PFSK-1 (cell line): Measurements from ENCODE around the gene CEP89.

Experiments
- POLR2AphosphoS5 ChIP-seq: IDR thresholded peaks from 2 replicates; pipeline ENCODE4 v1.6.1; 2012; ENCODE audit warnings: low read depth, mild to moderate bottlenecking, control low read depth, low read length, moderate library complexity
- SIN3A ChIP-seq: IDR thresholded peaks from 2 replicates; pipeline ENCODE4 v1.6.1; 2012; ENCODE audit warnings: mild to moderate bottlenecking, low read length, moderate library complexity, borderline replicate concordance; ENCODE audit not compliant: insufficient read depth
- TAF1 ChIP-seq: IDR thresholded peaks from 2 replicates; pipeline ENCODE4 v1.6.1; 2012; ENCODE audit warnings: low read length, control low read depth, borderline replicate concordance; ENCODE audit not compliant: insufficient read depth
- TF ChIP-seq, protein P1 (sequence below), 2 experiments: IDR thresholded peaks; 2 replicates each; pipeline versions ENCODE4 v1.6.1 to v1.8.0; 2011 to 2012; ENCODE audit warnings: low read depth in 2 of 2, low read length in 2 of 2, control low read depth in 1 of 2, inconsistent platforms in 1 of 2, mild to moderate bottlenecking in 1 of 2, moderate library complexity in 1 of 2; ENCODE audit not compliant: insufficient read depth in 1 of 2

- no peak for TF ChIP-seq SIN3A
- no peak for TF ChIP-seq TAF1
- no peak for TF ChIP-seq POLR2AphosphoS5
- TF ChIP-seq, protein P1, sequence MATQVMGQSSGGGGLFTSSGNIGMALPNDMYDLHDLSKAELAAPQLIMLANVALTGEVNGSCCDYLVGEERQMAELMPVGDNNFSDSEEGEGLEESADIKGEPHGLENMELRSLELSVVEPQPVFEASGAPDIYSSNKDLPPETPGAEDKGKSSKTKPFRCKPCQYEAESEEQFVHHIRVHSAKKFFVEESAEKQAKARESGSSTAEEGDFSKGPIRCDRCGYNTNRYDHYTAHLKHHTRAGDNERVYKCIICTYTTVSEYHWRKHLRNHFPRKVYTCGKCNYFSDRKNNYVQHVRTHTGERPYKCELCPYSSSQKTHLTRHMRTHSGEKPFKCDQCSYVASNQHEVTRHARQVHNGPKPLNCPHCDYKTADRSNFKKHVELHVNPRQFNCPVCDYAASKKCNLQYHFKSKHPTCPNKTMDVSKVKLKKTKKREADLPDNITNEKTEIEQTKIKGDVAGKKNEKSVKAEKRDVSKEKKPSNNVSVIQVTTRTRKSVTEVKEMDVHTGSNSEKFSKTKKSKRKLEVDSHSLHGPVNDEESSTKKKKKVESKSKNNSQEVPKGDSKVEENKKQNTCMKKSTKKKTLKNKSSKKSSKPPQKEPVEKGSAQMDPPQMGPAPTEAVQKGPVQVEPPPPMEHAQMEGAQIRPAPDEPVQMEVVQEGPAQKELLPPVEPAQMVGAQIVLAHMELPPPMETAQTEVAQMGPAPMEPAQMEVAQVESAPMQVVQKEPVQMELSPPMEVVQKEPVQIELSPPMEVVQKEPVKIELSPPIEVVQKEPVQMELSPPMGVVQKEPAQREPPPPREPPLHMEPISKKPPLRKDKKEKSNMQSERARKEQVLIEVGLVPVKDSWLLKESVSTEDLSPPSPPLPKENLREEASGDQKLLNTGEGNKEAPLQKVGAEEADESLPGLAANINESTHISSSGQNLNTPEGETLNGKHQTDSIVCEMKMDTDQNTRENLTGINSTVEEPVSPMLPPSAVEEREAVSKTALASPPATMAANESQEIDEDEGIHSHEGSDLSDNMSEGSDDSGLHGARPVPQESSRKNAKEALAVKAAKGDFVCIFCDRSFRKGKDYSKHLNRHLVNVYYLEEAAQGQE (IDR thresholded peaks at IDR 0.05; ENCODE audit: insufficient read depth in 1 of 2, low read depth in 2 of 2, low read length in 2 of 2): no peak
These were observed 80.9 kb downstream of the CEP89 start for GRCh38 chr19:32890841-32891240.
